ENCODE results near the gene LSM7. TPM values are rescaled to one million over a fixed set of nuclear protein-coding genes. Genes with fewer than 3 reads are reported as not detected.

The LSM7 gene
- total RNA-seq, 1 donor from 2014 or later, result 55.9 TPM

DNA sequence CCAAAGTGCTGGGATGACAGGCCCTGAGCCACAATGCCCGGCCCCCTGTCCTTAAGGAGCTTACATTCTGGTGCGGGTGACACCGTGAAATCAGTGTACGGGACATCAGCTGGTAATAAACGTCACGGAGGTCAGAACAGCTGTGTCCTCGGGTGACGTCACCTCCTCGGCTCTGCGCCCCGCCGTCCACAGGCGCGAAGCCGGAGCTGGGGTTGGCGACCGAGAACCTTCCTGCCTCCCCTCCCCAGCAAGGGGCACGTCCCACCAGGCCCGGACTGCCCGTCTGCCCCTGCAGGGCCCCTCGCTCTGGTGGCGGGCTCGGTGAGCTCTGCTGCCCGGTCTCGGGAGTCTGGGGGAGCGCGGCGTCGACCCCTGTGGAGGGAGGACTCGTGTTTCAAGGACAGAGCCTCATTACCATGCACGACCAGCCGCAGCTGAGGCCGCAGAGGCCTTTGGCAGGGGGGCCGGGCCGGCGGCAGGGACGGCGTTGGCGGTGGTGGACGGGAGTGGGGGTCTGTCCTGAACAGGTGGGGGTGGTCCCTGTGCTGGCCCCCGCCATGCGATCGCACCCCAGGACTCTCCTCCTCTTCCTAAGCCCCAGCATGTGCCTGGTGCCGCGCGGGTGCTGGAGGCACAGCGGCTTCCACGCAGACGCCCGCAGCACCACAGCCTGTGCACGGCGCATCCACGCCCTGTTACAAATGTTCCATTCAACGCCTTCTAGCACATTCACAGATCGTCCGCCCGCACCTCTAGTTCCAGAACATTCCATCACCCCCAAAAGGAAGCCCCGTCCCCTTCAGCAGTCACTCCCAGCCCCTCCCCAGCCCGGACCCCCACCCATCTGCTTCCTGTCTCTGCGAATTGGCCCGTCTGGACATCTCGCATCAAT, 25.8 kb downstream of the LSM7 start:
- peaks cover 30% of the 10 kb centered on the region for H3K27me3 ChIP-seq
- H3K36me3 ChIP-seq, result no peaks in the 10 kb centered on the region
- no peak overlapping the region for H3K4me3 ChIP-seq
- no peak overlapping the region for H3K27ac ChIP-seq
- H3K4me1 ChIP-seq, result peaks cover 8% of the 10 kb centered on the region
- TF ChIP-seq, protein P1, sequence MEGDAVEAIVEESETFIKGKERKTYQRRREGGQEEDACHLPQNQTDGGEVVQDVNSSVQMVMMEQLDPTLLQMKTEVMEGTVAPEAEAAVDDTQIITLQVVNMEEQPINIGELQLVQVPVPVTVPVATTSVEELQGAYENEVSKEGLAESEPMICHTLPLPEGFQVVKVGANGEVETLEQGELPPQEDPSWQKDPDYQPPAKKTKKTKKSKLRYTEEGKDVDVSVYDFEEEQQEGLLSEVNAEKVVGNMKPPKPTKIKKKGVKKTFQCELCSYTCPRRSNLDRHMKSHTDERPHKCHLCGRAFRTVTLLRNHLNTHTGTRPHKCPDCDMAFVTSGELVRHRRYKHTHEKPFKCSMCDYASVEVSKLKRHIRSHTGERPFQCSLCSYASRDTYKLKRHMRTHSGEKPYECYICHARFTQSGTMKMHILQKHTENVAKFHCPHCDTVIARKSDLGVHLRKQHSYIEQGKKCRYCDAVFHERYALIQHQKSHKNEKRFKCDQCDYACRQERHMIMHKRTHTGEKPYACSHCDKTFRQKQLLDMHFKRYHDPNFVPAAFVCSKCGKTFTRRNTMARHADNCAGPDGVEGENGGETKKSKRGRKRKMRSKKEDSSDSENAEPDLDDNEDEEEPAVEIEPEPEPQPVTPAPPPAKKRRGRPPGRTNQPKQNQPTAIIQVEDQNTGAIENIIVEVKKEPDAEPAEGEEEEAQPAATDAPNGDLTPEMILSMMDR (IDR thresholded peaks at IDR 0.05), result no peak
- DNase-seq (no peak), ATAC-seq (peak; percentile 37)
- H3K9me3 ChIP-seq, result no peaks in the 10 kb centered on the region
- intact Hi-C loops (cut with DNase I), result no loop called here

DNA sequence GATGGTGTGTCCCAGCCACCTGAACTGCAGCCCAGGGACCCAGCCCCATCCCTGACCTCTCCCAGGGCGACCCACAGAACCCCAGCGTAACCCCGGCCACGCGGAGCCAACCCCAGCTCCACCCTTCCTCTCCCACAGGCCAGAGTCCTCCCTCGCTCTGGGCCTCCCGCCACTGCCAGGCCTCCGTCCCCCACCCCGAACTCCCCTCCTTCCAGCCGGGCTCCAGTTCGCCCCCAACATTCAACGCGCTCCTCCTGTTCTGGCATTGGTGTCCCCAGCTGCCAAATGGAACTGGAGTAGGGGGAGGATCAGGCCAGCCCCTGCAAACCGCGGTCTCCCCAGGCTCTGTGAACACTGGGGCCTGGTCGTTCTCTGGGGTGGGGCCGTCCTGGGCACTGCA, 27.9 kb downstream of the LSM7 start:
- ATAC-seq (no peak), DNase-seq (no peak)
- Histone ChIP-seq H3K4me1 (peaks cover 8% of the 10 kb centered on the region), H3K9me3 (no peaks in the 10 kb centered on the region), H3K27me3 (peaks cover 31% of the 10 kb centered on the region), H3K4me3 (no peak overlapping the region), H3K27ac (no peak overlapping the region), H3K36me3 (no peaks in the 10 kb centered on the region)
- TF ChIP-seq, protein P1 (IDR thresholded peaks at IDR 0.05), result no peak
- intact Hi-C loops (cut with DNase I), result no loop called here

DNA sequence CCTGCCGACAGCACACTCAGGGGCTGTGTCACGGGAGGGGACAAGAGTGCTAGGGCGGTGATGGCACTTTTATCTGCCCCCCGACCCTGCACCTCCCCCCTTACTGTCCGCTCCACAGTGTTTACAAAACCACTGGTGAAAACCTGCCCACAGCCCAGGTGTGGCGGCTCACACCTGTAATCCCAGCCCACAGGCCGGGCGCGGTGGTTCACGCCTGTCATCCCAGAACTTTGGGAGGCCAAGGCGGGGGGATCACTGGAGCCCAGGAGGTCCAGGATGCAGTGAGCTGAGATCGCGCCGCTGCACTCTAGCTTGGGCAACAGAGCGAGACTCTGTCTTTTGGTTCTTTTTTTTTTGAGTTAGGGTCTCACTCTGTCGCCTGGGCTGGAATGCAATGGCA, 32.2 kb downstream of the LSM7 start:
- no peak for DNase-seq
- TF ChIP-seq, protein P1 (IDR thresholded peaks at IDR 0.05), result no peak
- intact Hi-C loops (cut with DNase I), result no loop called here

DNA sequence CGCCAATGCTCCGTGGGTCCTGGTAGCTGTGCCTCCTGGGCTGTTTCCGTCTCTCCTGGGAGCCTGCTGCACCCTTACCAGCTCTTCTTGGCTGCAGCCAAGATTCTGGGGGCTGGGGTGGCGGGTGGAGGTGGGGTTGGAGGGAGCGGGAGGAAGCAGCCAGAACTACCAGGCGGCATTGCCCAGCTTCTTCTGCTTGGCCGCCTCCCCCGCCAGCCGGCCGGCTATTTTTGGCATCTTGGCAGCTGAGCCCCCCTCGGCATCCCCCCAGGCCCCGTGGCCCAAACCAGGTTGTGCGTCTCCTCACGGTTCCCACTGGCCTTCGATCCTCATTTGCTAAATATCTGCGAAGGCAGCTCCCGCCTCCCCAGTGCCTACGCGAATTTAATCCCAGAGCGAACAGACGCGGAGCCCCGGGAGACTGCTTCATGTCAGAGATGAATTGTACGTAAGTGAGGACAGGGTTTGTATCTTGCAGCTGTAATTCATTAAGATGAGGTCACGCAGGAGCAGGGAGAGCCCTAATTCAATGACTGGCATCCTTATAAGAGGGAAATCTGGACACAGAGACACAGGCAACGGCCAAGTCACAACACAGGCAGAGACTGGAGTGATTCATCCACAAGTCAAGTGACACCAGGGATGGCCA, 33.6 kb downstream of the LSM7 start:
- peaks cover 61% of the 10 kb centered on the region for H3K27me3 ChIP-seq
- H3K27ac ChIP-seq, result no peak overlapping the region
- ATAC-seq (no peak), DNase-seq (no peak)
- intact Hi-C loops (cut with DNase I), result no loop called here
- no peaks in the 10 kb centered on the region for H3K9me3 ChIP-seq
- H3K4me1 ChIP-seq, result peaks cover 13% of the 10 kb centered on the region
- H3K36me3 ChIP-seq, result no peaks in the 10 kb centered on the region
- H3K4me3 ChIP-seq, result no peak overlapping the region
- TF ChIP-seq, protein P1 (IDR thresholded peaks at IDR 0.05), result no peak

More for the DNA sequence above, 32.2 kb downstream of the LSM7 start:
- Histone ChIP-seq H3K36me3 (no peaks in the 10 kb centered on the region), H3K27ac (no peak overlapping the region), H3K4me1 (peaks cover 3% of the 10 kb centered on the region), H3K27me3 (peaks cover 55% of the 10 kb centered on the region), H3K4me3 (no peak overlapping the region), H3K9me3 (no peaks in the 10 kb centered on the region)
- ATAC-seq, result no peak

DNA sequence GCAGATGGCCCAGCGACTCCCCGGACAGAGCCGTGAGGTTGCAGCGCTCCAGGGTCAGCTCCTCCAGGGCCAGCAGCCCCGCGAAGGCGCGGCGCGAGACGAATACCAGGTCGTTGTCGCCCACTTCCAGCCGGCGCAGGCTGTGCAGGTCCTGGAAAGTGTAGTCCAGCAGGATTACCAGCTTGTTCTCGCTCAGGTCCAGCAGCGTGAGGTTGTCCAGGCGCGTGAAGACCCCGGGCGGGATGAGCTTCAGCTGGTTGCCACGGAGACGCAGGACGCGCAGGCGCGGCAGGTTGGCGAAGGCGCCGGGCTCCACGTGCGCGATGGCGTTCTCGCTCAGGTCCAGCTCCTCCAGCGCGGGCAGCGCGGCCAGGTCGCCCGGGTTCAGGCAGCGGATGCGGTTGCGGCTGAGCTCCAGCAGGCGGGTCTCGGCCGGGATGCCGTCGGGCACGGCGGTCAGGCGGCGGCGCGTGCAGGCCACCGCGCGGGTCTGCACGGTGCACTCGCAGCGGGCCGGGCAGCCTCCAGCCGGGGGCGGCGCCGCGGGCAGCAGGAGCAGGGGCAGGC, 37.1 kb downstream of the LSM7 start:
- no peak for ATAC-seq
- TF ChIP-seq, protein P1 (IDR thresholded peaks at IDR 0.05), result no peak
- Histone ChIP-seq H3K4me1 (peaks cover 15% of the 10 kb centered on the region), H3K36me3 (no peaks in the 10 kb centered on the region), H3K27ac (no peak overlapping the region), H3K27me3 (peaks cover 65% of the 10 kb centered on the region), H3K4me3 (peak overlapping the region; percentile 50), H3K9me3 (no peaks in the 10 kb centered on the region)
- DNase-seq, result no peak
- intact Hi-C loops (cut with DNase I), result no loop called here
